GM15510 (cell line): ENCODE results near the gene OR5B12.

Experiments used
- POLR2A ChIP-seq: IDR thresholded peaks from 3 replicates; pipeline ENCODE4 v1.6.1; 2011; ENCODE audit warnings: borderline replicate concordance; ENCODE audit not compliant: insufficient read length; ENCODE audit errors: extremely low read depth

Gene OR5B12

GRCh38 chr11:58442136-58442535 lies at the start of gene OR5B12:
TSS of gene OR5B12 (minus strand) at chr11:58442236. CDS start at chr11:58440151, 2,085 bp downstream.
- TF ChIP-seq POLR2A, result no peak

GRCh38 chr11:58490827-58491226 lies 48.8 kb upstream of the OR5B12 start:
- no peak for TF ChIP-seq POLR2A

GRCh38 chr11:58487170-58487569 lies 45.1 kb upstream of the OR5B12 start:
- TF ChIP-seq POLR2A, result no peak

GRCh38 chr11:58485961-58486360 lies 43.9 kb upstream of the OR5B12 start:
- no peak for TF ChIP-seq POLR2A

GRCh38 chr11:58471892-58472291 lies 29.9 kb upstream of the OR5B12 start:
- TF ChIP-seq POLR2A, result no peak

- TF ChIP-seq POLR2A, result no peak
Observed at GRCh38 chr11:58466293-58466692, 24.3 kb upstream of the OR5B12 start.

GRCh38 chr11:58465690-58466089 lies 23.7 kb upstream of the OR5B12 start:
- TF ChIP-seq POLR2A, result no peak

DNA sequence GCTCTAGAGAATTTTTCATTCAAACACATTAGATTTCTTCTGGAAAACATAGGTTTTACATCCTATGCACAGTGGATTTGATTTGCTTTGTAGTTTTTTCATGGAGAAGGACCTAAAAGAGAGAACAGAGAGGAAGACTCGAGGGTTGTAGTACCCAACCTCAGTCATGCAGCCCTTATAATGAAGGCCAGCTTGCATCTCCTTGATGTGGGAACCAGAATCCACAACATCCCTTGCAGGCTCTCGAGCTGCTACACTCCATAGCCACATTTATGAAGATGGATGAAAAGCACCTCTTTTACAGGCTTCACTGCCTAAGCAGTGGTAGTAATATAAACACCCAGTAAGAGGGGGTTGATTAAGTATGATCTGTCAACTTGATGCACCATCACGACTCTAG lies 9.5 kb upstream of the OR5B12 start:
- no peak for TF ChIP-seq POLR2A

DNA sequence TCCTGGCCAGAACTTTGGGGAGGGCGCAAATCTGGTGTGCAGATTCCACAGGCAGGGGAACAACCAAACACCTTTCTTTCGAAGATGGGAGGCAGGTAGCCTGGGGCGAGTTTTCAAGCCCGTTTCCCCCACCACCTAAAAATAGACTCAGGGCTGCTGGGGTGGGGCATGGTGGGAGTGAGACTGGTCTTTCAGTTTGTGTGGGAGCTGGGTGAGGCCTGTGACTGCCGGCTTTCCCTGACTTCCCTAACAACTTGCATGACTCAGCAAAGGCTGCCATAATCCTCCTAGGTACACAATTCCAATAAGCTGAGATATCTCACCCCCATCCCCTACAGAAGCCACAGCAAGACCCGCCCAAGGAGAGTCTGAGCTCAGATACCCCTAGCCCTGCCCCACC lies 4.3 kb upstream of the OR5B12 start:
- TF ChIP-seq POLR2A, result no peak

GRCh38 chr11:58444300-58444699 lies 2.3 kb upstream of the OR5B12 start:
- no peak for TF ChIP-seq POLR2A

- no peak for TF ChIP-seq POLR2A
Observed at GRCh38 chr11:58438486-58438885, 3.5 kb downstream of the OR5B12 start.

DNA sequence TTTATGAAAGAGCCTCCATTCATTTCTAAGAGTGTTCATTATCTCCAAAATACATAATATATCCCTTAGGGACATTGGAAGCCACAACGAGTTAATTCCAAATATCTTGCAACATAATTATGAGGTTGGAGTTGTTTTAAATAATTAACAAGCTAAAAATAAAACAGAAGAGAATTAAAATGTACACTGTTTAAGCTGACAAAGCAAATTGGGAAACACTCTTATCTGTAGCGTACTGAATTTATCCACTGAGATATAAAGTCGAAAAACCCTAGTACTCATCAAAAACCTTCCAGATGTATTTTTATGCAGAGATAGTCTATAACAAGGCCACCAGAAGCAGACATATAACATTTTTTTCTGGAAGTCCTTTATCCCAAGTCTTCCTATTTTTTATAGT lies 7.8 kb downstream of the OR5B12 start:
- TF ChIP-seq POLR2A, result no peak

DNA sequence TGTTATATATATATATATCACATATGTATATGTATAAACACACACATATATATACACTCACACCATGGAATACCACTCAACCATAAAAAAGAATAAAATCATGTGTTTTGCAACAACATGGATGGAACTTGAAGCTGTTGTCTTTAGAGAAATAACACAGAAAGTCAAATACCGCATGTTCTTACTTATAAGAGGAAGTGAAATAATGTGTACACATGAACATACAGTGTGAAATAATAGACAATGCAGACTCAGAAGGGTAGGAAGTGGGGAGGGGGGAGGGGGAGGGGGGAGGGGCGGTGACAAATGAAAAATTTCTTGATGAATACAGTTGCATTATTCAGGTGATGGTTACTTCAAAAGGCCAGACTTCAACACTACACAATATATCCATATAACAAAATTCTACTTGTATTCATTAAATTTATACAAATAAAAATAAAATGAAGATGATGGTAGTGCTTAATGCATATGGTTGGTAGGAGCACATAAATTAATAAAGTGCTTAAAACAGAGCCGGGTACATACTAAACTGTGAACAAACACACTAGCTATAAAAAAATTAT lies 8.3 kb downstream of the OR5B12 start:
- TF ChIP-seq POLR2A, result no peak

GRCh38 chr11:58429273-58429672 lies 12.8 kb downstream of the OR5B12 start:
- TF ChIP-seq POLR2A, result no peak

- no peak for TF ChIP-seq POLR2A
Observed at GRCh38 chr11:58428021-58428420, 14.0 kb downstream of the OR5B12 start, which contains the start of gene OR5B2. TSS of gene OR5B2 (minus strand) at chr11:58428121. CDS start at chr11:58423261, 4,860 bp downstream.

GRCh38 chr11:58406774-58407173 lies 35.3 kb downstream of the OR5B12 start, which contains the start of gene OR5B3:
TSS of gene OR5B3 (minus strand) at chr11:58406874. CDS start at chr11:58403409, 3,465 bp downstream.
- TF ChIP-seq POLR2A, result no peak

DNA sequence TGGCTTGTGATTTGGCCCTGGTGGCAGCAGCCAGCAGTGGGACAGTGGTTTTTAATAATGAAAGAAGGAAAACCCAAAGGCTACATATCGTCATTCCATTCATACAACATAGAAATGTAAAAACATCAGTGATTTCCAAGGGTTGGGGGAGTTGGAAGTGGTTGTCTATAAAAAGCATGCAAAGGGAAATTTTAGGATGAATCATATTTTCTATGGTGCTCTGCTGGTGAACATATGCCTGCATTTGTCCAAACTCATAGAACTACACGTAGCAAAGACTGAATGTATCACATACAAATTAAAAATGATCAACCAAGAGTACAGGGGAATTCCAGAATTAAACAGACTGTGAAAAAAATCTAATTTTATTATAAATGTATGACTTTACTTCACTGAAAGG lies 46.5 kb downstream of the OR5B12 start:
- no peak for TF ChIP-seq POLR2A
